Measurements from ENCODE around the gene MKNK1. TPM values are rescaled to one million over a fixed set of nuclear protein-coding genes. Genes with fewer than 3 reads are reported as not detected.

MKNK1 gene
- total RNA-seq, 1 donor from 2014 or later: 72.6 TPM

DNA sequence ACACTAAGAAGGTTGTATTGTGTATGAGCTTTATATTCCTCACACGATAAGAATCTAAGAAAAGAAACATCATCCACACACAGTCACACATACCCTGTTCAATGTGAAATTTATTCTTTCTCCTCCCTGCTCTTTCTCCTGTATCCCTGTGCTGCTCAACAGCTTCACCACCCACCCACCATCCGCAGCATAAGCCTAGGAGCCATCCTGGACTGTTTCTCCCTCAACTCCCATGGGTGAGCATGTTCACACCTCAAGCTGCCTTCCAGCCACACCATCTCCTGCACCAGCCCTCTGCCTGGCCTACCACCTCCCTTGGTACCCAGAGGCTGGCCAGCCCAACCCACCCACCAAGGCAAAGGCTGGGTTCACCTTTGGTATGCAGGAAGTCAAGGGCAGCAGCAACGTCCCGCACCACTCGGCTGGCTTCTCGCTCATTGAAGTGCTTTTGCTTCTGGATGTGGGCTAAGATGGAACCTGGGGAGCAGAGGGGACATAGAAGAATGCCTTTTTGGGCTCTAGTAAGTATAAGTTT lies 32.3 kb downstream of the MKNK1 start:
- intact Hi-C loops (cut with DNase I): no loop called here
- ATAC-seq: no peak
- no peak for DNase-seq (ENCODE audit: low spot score)

DNA sequence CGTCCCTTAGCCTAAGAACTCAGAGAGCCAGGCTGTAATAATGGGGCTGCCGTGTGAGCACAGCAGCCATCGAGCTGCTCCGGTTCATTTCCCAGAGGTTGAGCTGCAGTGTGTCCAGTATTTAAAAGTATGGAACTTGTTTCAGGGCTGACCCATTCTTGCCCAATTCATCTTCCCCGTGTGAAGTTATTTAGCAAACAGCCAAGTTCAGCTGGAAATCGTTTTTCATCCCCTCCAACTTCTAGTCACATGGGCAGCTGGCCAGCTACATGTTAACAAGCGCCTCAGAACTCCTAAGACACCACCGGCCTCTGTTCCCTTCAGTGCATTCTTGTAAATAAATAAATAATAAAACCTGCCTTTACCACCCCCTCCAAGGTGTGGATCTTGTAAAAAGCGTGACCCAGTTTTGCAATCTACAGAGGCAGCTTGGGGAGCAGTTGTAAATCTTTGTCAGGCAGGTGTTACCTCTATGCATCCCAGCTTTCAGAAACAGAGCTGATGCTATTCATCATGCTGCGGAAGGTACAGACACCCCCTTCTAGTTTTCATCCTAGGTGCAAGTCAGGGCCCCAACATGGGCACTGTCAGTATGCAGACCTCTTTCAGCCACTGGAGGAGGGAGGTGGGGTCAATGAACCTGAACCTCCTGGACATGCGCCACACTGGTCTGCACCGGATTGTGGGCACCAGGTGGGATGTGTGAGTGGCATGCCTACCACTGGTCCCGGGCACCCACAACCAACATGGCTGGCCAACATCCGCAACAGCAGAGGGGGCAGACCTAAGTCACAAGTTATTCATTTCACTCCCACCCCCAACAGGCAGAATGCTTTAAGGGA lies 34.0 kb downstream of the MKNK1 start:
- ATAC-seq (peak; percentile 4), DNase-seq (ENCODE audit: low spot score) (no peak)
- intact Hi-C loops (cut with DNase I): no loop called here

DNA sequence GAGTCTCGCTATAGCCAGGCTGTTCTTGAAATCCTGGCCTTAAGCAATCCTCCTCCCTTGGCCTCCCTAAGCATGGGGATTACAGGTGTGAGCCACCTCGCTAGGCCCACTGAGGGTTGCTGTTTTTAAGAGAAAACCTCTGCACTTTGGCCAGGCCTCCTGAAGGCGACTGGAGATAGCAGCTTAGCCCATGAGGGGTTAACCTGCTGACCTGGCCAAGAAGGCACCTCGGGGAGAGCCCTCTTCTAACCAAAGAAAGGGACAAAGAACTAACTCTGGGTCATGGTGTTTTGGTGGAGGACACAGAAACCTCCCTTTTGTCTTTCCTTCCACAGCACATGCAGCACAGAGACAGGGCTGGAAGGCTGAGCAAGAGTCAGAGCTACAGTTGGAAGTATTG lies 35.0 kb downstream of the MKNK1 start:
- intact Hi-C loops (cut with DNase I): no loop called here
- ATAC-seq: no peak
- DNase-seq (ENCODE audit: low spot score): no peak

DNA sequence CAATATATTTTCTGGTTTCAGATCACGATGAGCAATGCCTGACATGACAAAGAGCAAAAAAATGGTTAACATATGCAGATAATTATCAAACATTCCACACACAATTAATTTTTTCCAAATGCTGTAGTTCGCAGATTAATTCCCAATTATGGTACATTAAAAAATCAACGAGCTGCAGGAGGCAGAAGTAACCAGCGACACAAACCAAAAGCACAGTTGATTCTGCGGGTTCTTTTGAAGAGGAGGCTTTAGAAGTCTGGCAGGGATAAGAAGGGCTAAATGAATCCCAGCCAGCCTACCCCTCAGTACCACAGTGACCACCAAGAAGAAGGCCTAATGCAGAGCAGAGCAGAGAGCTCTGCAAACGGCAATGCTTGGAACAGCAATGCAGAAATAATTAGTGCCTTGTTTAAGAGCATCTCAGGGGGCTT lies 35.6 kb downstream of the MKNK1 start:
- intact Hi-C loops (cut with DNase I): no loop called here

DNA sequence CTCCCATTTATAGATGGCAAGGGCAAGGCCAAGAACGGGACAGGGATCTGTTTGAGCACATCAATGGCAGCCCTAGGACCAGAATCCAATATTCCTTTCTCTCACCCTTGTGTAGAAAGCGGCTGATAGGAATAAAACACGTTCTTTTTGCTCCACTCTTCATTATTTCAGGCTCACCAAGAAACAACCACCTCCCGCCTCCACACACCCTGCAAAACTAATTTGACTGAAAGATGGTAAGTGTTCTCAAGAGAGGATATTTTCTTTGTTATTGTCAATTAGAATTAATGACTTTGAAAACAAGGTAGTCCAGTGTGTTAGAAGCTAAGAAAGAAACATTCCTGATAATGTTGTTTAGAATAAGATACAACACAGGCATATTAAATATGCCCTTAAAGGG lies 40.7 kb downstream of the MKNK1 start:
- intact Hi-C loops (cut with DNase I): no loop called here
- no peak for DNase-seq (ENCODE audit: low spot score)
- ATAC-seq: no peak

More for the DNA sequence above, 35.6 kb downstream of the MKNK1 start:
- no peak for DNase-seq (ENCODE audit: low spot score)
- ATAC-seq: peak; percentile 37

DNA sequence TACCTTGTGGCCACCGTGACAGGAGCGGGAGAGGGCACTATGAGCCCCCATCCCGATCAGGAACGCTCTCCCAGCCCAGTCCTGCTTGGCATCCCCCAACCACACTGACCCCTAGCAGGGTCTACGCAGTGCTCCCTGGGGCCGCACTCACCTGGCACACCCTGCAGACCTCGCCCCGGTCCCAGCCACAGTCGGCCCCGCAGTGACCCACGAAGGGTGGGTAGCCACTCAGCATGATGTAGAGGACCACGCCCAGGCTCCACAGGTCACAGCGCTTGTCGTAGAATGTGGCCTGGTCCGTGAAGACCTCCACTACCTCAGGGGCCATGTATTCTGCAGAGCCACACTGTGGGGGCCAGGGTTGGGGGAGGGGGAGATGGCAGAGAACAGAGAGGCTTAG lies 41.6 kb downstream of the MKNK1 start:
- DNase-seq (ENCODE audit: low spot score) (no peak), ATAC-seq (no peak)
- intact Hi-C loops (cut with DNase I): no loop called here

DNA sequence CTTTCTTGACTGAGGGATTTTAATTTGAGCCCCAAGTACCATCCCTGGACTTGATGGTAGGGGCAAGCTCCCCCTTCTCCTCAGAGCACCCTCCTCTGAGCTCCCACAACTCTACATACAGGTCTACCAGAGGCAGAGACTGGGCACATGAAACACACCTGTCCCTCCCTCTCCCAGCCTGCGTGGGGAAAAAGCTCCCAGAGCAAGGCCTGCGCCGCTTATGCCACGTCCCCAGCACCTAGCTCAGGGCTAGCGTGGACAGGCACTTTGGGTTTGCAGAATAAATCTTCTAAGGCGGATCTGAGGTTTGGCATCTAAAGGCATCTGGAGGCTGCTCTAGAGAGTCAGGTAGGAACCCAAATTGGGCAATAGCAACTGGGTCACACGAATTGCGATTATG lies 45.1 kb downstream of the MKNK1 start:
- ATAC-seq: no peak
- intact Hi-C loops (cut with DNase I): no loop called here
- DNase-seq (ENCODE audit: low spot score): no peak

DNA sequence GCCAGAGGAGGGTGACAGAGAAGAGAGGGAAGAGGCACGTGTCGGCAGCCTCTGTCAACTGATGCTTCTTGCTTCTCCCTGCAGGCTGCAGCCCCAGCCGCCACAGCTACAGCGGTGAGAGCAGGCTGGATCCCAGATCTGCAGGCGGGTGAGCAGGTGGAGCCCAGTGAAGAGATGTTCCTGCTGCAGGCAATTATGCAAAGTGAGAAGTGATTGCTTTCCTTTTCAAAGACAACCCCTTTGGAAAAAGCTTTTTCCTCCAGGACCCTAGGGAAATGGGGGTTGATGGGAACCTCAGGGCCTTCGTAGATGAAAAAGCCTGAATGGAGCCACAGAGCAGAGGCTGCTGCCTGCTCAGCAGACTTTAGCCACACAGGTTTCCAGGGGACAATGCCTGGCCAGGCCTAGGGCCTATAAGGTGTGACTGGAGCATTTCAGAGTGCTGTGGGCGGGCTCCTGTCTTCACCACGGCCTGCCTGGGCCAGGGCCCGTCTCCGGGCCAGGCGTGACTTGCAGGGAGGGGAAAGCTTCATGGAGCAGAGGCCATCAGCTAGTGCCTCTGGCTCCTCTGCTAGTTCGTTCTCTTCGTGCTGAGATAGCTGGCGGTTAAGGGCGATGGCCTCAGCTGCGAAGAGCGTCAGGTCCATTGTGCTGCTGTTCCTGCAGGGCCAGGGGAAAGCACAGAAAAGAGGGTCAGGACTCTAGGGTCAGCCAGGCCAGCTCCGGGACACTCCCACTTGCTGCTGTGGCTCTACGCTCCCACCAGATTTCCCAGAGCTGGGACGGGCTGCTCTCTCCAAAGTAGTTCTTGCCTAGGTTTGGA lies 45.7 kb downstream of the MKNK1 start:
- peak; percentile 60 for ATAC-seq
- DNase-seq (ENCODE audit: low spot score): no peak
- intact Hi-C loops (cut with DNase I): no loop called here

DNA sequence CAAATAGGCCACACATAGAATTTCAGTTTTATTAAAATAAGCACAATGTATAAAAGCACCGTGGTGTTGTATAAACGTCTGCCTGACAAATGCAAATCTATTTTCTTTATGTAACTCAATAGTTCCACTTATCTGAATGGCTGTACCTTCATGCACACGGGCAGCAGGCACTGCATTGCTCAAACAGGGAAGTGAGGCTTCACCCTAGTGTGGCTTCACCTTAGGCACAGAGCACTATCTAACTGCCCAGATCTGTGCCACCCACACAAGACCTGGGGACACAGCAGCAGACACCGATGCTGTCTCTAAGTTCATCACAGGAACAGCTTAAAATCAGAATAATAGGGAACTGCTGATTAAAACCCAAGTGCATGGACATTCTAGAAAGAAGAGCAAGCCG lies 46.7 kb downstream of the MKNK1 start:
- ATAC-seq (no peak), DNase-seq (ENCODE audit: low spot score) (no peak)
- intact Hi-C loops (cut with DNase I): no loop called here

DNA sequence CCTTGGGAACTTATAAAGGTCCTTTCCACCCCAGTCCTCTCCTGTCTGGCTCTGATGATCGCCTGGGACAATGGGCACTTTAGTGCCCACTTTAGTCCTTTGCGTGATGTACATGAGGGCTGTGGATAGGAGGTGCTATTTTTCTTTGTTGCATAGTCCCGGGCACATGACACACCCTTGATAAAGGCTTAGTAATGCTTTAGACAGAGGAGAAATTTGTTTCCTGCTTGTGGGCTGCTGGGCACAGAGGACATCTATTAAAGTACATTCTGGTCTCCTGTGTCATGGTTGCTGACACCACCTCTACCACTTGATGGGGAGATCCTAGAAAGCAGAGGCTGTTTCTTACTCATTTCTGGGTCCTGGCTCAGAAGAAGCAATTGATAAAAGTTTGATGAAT lies 47.2 kb downstream of the MKNK1 start:
- no peak for ATAC-seq
- no peak for DNase-seq (ENCODE audit: low spot score)
- intact Hi-C loops (cut with DNase I): no loop called here

DNA sequence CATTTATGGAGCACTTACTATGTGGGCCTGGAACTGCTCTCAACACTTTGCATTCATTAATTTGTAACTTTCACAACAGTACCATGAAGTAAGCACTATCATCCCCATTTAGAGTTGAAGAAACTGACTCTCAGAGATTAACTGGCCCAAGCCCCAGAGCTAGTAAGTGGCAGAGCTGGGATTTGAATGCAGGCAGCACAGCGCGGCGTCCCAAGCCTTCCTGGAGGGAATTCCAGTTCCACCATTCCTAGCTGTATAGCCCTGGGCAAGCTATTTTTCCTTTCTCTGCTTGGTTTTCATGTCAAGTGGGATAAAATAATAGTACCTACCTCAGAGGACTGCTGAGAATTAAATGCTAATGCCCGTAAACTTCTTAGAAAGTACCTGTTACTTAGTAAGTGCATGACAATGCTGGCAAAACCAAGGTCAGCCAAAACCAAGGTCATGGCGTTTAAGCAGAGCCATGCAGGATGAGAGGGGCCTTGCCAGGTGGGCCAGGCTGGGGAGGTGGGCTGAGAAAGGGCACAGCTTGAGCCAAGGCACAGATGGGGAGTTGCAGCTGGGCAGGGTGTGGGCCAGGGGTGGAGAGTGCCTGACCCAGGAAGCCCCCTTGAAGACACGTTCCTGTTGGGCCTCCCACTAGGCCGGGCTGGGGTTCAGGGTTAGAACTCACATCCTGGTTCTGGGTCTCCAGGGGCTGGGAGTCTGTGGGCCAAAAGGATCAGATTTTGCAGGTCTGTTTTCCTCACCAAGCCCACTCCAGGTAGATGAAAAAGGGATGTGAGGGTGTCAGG lies 48.0 kb downstream of the MKNK1 start:
- intact Hi-C loops (cut with DNase I): no loop called here
- no peak for ATAC-seq
- DNase-seq (ENCODE audit: low spot score): no peak

DNA sequence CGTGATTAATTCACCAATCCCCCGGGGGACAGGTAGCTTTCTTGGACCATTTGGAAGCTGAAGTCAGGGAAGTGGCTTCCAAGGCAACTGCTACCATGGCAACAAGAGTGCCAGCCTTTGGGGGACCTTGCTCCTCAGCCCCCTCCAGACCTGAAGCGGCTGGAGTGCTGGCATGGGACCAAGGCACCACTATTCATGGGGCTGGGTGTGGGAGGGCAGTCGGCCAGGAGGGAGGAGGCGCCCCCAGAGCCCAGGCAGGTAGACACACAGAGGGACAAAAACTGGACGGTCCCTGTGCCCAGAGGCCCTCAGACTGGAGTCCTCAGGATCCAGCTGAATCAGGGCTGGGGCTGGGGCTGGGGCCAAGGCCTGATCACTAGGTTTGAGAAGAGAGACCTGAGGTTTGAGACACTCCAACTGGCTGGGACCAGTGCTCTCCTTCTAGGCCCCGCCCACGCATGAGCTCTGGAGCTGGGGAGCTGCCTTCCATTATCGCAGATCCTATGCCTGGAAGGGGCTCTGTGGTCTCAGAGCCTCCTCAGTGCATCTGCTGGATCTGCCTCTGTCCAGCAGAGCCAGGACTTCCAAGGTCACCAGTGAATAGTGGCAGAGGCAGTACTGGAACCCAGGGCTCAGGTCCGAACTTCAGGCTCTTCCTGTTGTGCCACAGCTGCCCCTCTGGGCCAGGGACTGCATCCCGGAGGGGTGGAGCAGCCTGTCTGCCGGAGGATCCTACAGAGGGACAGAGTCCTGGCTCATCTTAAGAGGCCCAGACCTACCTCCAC lies 49.3 kb downstream of the MKNK1 start:
- intact Hi-C loops (cut with DNase I): no loop called here
- no peak for ATAC-seq
- DNase-seq (ENCODE audit: low spot score): no peak

DNA sequence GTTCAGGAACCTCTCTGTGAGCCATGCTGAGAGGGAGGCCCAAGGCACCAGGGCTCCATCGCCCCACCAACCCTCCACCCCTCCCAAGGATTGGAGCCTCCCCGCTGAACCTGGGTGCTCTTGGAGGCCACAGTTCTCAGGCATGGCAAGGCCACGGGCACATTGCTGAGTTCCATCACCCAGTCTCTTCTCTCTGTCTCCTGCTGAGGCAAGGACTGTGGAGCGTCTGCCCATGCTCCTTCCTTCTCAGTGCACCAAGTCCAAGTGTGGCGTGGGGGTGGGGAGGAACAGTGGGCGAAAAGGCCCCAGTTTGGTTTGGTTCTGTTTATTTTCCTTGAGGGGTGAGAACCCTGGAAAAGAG lies 49.9 kb downstream of the MKNK1 start:
- ATAC-seq: no peak
- DNase-seq (ENCODE audit: low spot score): no peak
- intact Hi-C loops (cut with DNase I): no loop called here

DNA sequence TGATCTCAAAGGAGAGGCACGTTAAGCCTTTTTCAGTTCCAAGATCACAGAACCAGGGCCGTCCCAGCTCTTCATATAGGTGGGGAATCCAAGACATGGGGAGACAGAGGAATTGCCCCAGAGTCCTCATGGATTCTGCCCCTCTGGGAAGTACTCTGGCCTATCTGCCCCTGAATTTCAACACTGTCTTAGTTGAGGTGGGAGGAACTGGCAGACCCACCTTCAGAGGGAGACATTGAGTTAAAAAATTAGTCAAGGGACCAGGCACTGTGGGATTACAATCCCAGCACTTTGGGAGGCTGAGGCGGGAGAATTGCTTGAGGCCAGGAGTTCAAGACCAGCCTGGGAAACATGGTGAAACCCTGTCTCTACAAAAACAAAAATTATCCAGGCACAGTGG lies 50.6 kb downstream of the MKNK1 start:
- DNase-seq (ENCODE audit: low spot score) (no peak), ATAC-seq (no peak)
- intact Hi-C loops (cut with DNase I): no loop called here

DNA sequence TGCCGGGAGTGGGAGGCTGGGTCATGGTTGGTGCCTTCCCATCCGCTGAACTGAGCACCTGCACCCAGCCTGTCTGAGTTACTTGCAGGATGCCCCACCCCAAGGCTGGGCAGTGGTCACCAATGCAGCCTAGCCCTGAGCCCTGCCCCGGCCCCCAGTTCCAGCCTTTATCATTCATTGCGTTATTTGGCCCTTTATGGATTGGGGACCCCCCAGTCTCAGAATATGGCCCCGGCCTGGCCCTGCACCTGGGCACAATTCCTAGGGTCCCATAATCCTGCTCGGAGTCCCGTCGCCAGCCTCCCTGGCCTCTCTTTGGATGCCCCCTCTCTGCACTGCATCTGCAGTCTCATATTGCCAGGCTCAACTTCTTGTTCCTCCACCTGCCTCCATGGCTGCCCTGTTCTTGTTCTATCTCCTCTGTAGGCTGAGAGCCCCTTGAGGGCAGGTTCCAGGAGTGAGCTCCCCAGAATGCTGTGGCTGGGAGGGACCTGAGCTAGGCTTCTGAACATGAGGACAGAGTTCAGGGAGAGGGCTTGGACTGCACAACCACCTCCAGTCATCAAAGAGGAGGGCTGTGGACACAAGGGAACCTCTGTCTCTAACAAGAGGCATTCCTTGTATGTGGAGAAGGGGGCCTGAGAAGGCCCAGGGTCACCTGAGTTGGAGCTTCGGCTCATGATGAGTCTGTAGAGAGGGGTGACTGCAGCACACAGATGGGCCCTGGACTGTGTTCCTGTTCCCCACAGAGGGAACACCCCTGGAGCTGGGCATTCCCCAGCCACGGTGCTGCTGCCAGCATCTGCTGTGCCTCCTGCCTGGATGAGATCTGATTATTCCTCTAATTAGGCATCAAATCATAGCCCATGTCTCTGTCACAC lies 51.5 kb downstream of the MKNK1 start:
- intact Hi-C loops (cut with DNase I): no loop called here
- DNase-seq (ENCODE audit: low spot score): no peak
- ATAC-seq: no peak

DNA sequence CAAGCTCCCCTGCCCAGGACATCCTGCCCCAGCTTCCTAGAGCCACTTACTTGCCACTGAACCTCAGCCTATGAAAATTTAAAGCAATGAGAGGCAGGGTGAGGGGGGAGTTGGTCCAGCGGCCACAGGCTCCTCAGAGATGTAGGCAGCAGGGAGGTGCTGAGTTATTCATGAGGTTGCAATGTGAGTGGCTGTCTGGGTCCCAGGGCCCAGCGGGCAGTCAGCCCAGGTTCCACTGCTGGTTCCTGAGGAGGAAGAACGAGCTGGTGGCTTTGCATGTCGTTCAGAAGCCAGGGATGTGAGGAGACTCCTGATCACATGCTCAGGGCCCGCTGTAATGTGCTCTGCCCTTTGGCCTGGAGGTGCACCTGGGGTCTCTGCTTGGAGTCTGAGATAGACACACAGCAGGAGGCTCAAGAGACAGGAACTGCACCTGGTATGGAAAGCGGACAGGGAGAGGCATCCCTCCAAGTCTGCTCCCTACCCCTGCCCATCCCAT lies 52.4 kb downstream of the MKNK1 start, which contains the start of gene KNCN:
KNCN (minus strand) TSS at position 51 of the 499 bp plus-strand sequence. CDS start 432 bp downstream, outside the sequence.
- intact Hi-C loops (cut with DNase I): no loop called here
- DNase-seq (ENCODE audit: low spot score) (no peak), ATAC-seq (no peak)

DNA sequence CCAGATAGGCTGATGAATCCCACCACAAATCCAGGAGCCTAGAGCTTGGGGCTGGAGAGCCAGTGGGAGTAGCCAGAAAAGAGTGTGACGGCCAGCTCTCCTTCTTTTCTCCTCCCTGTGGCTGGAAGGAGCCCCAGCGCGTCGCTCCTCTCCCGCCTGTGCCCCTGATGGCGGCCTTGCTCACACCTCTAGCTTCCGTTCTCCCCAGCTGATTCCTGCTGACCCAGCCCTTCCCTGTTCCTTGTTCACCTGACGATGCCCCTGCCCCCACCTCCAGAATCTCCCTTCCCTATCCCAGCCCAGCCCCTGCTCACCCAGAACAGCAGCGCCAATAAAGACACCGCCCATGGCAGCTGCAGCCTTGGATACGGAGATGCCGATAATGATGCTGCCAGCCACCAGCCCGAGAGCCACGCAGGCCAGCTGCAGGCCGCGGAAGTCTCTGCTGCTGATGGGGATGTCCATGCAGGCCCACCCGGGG lies 53.3 kb downstream of the MKNK1 start:
- no peak for ATAC-seq
- DNase-seq (ENCODE audit: low spot score): no peak
- intact Hi-C loops (cut with DNase I): no loop called here
